ENCODE measurements around the gene NPLOC4.

DNA sequence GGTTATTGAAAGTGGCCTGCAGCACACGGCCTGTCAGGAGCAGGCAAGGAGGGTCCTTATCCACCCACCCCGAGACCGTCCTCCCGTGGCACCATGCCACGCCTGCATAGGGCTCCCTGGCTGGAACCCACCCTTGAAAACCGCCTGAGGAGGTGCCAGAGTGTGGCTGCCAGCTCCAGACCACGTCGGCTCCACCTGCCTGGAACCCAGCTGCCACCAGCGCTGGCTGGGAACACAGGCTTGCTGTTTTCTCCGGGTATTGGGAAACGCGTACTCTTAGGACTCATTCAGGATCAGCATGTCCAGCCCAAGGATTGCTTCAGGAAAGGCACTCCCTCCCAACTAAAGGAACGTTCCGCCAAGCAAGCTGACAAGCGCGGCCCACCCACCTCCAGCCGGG lies 40.0 kb upstream of the NPLOC4 start:
- TF ChIP-seq CTCF (IDR thresholded peaks at IDR 0.05; ENCODE audit: borderline replicate concordance, extremely low read depth, low read length, poor library complexity, severe bottlenecking) (no peak), EZH2 (IDR thresholded peaks at IDR 0.05; ENCODE audit: borderline replicate concordance, low read depth, low read length, severe bottlenecking) (no peak)

Data from DND-41 (cell line).